HUES48 (cell line): ENCODE results near the gene CKAP5.

Experiments used
- H3K27ac ChIP-seq: one replicate; pipeline ENCODE4 v1.7.0; 2013; ENCODE audit warnings: low read depth, low read length, inconsistent platforms
- H3K27me3 ChIP-seq: 2 replicates; pipeline ENCODE4 v1.6.1; 2013; ENCODE audit warnings: mild to moderate bottlenecking, low read length; ENCODE audit not compliant: control insufficient read depth, insufficient read depth
- H3K36me3 ChIP-seq: 2 replicates; pipeline ENCODE4 v1.6.1; 2013; ENCODE audit warnings: low read length; ENCODE audit not compliant: control insufficient read depth, insufficient read depth
- H3K4me1 ChIP-seq: 2 replicates; pipeline ENCODE4 v1.6.1; 2013; ENCODE audit warnings: mild to moderate bottlenecking, low read length; ENCODE audit not compliant: control insufficient read depth, insufficient read depth
- H3K4me3 ChIP-seq: 2 replicates; pipeline ENCODE4 v1.5.1; 2013; ENCODE audit warnings: mild to moderate bottlenecking, low read depth, low read length
- H3K9ac ChIP-seq: 2 replicates; pipeline ENCODE4 v1.6.1; 2013; ENCODE audit warnings: mild to moderate bottlenecking, low read depth, low read length, moderate library complexity
- H3K9me3 ChIP-seq: 2 replicates; pipeline ENCODE4 v1.6.1; 2013; ENCODE audit warnings: low read length; ENCODE audit not compliant: control insufficient read depth, insufficient read depth

Gene CKAP5

GRCh38 chr11:46855167-46855566 is 9.1 kb upstream of the CKAP5 start:
- Histone ChIP-seq H3K4me1 (no peaks in the 10 kb centered on the region), H3K4me3 (no peak overlapping the region), H3K27me3 (no peaks in the 10 kb centered on the region), H3K9me3 (peaks cover 6% of the 10 kb centered on the region; the same call in 1 of the 2 replicates), H3K36me3 (peaks cover 38% of the 10 kb centered on the region), H3K27ac (no peak overlapping the region), H3K9ac (no peak overlapping the region)

GRCh38 chr11:46850829-46851380 is 4.8 kb upstream of the CKAP5 start:
- Histone ChIP-seq H3K36me3 (peaks cover 2% of the 10 kb centered on the region; the same call in 1 of the 2 replicates), H3K27ac (no peak overlapping the region), H3K9me3 (peaks cover 7% of the 10 kb centered on the region; the same call in 1 of the 2 replicates), H3K9ac (no peak overlapping the region), H3K27me3 (no peaks in the 10 kb centered on the region; the same call in 1 of the 2 replicates), H3K4me3 (no peak overlapping the region; the same call in 1 of the 2 replicates), H3K4me1 (peaks cover 4% of the 10 kb centered on the region; the same call in 1 of the 2 replicates)

- Histone ChIP-seq H3K9ac (no peak overlapping the region), H3K36me3 (no peaks in the 10 kb centered on the region), H3K4me1 (peaks cover 4% of the 10 kb centered on the region; the same call in 1 of the 2 replicates), H3K27ac (no peak overlapping the region), H3K9me3 (peaks cover 7% of the 10 kb centered on the region; the same call in 1 of the 2 replicates), H3K4me3 (no peak overlapping the region), H3K27me3 (no peaks in the 10 kb centered on the region; the same call in 1 of the 2 replicates)
These were observed 3.6 kb upstream of the CKAP5 start for GRCh38 chr11:46849631-46850030.

DNA sequence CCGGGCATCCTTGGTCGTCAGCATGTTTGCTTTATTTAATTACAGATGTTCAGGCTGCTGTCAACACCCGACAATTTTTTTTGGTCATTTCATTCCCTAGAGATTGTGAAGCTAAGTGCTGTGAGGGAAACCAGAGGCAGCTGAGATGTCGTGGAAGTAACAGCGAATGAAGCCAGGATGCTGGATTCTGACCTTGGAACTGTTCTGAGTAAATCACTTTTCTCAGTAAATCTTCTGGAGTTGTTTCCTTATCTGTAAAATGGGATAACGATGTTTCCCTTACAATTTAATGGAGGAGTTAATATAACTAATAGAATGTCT is 390 bp upstream of the CKAP5 start:
- Histone ChIP-seq H3K36me3 (no peaks in the 10 kb centered on the region), H3K27ac (no peak overlapping the region), H3K27me3 (no peaks in the 10 kb centered on the region; the same call in 1 of the 2 replicates), H3K4me1 (peaks cover 4% of the 10 kb centered on the region; the same call in 1 of the 2 replicates), H3K9me3 (peaks cover 7% of the 10 kb centered on the region; the same call in 1 of the 2 replicates), H3K4me3 (peak overlapping the region; percentile 89), H3K9ac (no peak overlapping the region)

DNA sequence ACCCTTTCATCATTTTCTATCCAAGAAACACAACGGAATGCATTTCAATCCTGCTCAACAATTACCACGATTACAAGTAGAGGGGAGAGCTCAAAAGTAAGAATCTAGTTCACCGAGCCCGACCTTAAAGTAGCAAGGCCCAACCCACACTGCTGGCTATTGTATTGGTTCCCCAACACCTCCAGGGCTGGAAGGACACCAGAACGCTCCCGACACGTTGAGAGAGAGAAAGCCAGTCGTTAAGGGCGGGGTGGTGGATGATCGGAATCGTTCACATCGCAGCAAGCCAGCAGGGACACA is 690 bp downstream of the CKAP5 start:
- Histone ChIP-seq H3K9me3 (peaks cover 3% of the 10 kb centered on the region; the same call in 1 of the 2 replicates), H3K36me3 (no peaks in the 10 kb centered on the region), H3K9ac (peak overlapping the region; percentile 71), H3K4me3 (peak overlapping the region; percentile 89), H3K27ac (peak overlapping the region; percentile 73), H3K27me3 (no peaks in the 10 kb centered on the region; the same call in 1 of the 2 replicates), H3K4me1 (peaks cover 4% of the 10 kb centered on the region; the same call in 1 of the 2 replicates)

GRCh38 chr11:46840116-46840515 is 6.0 kb downstream of the CKAP5 start:
- H3K36me3 ChIP-seq, result no peaks in the 10 kb centered on the region
- H3K27ac ChIP-seq, result no peak overlapping the region
- H3K9me3 ChIP-seq, result no peaks in the 10 kb centered on the region
- no peaks in the 10 kb centered on the region for H3K27me3 ChIP-seq
- no peak overlapping the region for H3K9ac ChIP-seq
- peaks cover 10% of the 10 kb centered on the region for H3K4me1 ChIP-seq
- H3K4me3 ChIP-seq, result no peak overlapping the region

- Histone ChIP-seq H3K4me1 (peaks cover 10% of the 10 kb centered on the region), H3K27me3 (no peaks in the 10 kb centered on the region), H3K9me3 (no peaks in the 10 kb centered on the region), H3K9ac (no peak overlapping the region), H3K36me3 (no peaks in the 10 kb centered on the region), H3K27ac (no peak overlapping the region), H3K4me3 (no peak overlapping the region)
These were observed 7.6 kb downstream of the CKAP5 start for GRCh38 chr11:46838501-46838900.

DNA sequence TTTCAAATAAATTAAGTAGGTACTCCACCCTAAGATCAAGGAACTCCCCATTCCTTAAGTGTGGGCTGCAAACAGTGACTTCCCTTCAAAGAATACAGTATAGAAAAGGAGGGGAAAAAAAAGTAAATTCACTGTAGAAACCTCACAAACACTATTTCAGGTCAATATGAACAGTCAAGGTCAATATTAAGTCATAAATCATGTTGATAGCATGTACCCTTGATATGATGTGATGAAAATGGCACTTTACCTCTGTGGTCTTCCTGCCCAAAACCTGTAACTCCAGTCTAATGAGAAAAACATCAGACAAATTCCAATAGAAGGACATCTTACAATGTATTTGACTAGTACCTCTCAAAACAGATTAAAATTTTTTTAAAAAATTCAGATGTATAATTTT is 8.2 kb downstream of the CKAP5 start:
- Histone ChIP-seq H3K9ac (no peak overlapping the region), H3K36me3 (no peaks in the 10 kb centered on the region), H3K27ac (no peak overlapping the region), H3K4me3 (no peak overlapping the region), H3K27me3 (no peaks in the 10 kb centered on the region), H3K9me3 (no peaks in the 10 kb centered on the region), H3K4me1 (peaks cover 10% of the 10 kb centered on the region)

DNA sequence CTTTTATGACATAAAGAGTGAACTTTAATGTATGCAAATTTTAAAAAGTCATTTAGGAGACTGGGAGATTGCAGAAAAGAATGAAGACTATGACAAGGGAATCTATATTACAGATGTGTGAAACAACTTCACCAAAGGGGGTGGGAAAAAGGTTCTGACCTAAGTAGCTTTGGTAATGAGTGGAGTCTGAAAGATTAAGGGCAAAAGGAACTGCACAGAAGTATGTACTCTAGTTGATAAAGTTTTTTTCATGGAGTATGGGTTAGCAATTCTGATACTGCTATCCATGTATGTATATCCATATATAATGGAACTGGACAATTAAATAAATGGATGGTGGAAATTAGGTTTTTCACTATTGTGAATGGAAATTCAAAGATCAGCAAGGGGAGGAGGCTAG is 9.2 kb downstream of the CKAP5 start:
- peaks cover 10% of the 10 kb centered on the region for H3K4me1 ChIP-seq
- H3K27ac ChIP-seq, result no peak overlapping the region
- H3K4me3 ChIP-seq, result no peak overlapping the region
- no peaks in the 10 kb centered on the region for H3K36me3 ChIP-seq
- H3K27me3 ChIP-seq, result no peaks in the 10 kb centered on the region
- no peaks in the 10 kb centered on the region for H3K9me3 ChIP-seq
- no peak overlapping the region for H3K9ac ChIP-seq

- Histone ChIP-seq H3K4me3 (no peak overlapping the region), H3K9me3 (no peaks in the 10 kb centered on the region), H3K9ac (no peak overlapping the region), H3K27ac (no peak overlapping the region), H3K27me3 (no peaks in the 10 kb centered on the region), H3K36me3 (no peaks in the 10 kb centered on the region), H3K4me1 (peaks cover 10% of the 10 kb centered on the region)
These were observed 9.6 kb downstream of the CKAP5 start for GRCh38 chr11:46836431-46836830.

- Histone ChIP-seq H3K27me3 (no peaks in the 10 kb centered on the region), H3K4me1 (peaks cover 10% of the 10 kb centered on the region), H3K4me3 (peak overlapping the region; percentile 31), H3K27ac (no peak overlapping the region), H3K9me3 (no peaks in the 10 kb centered on the region), H3K36me3 (no peaks in the 10 kb centered on the region), H3K9ac (no peak overlapping the region)
These were observed 10.2 kb downstream of the CKAP5 start for GRCh38 chr11:46835897-46836296.
